GM12892 (cell line): ENCODE measurements around the gene RNF7.
"Not testable (repeated sequence)": the region's sequence is repeated elsewhere in the genome, so short reads cannot be mapped to it uniquely, and the experiment has no call there.

Source experiments
- POLR2A ChIP-seq: IDR thresholded peaks from 2 replicates; pipeline ENCODE4 v1.6.1; 2011; ENCODE audit warnings: low read depth, low read length, control low read depth
- POLR2AphosphoS5 ChIP-seq: IDR thresholded peaks from 2 replicates; pipeline ENCODE4 v1.6.1; 2011; ENCODE audit warnings: low read depth, low read length, control low read depth
- TAF1 ChIP-seq: IDR thresholded peaks from 2 replicates; pipeline ENCODE4 v1.6.1; 2011; ENCODE audit warnings: low read depth, mild to moderate bottlenecking, control low read depth, low read length, borderline replicate concordance

DNA sequence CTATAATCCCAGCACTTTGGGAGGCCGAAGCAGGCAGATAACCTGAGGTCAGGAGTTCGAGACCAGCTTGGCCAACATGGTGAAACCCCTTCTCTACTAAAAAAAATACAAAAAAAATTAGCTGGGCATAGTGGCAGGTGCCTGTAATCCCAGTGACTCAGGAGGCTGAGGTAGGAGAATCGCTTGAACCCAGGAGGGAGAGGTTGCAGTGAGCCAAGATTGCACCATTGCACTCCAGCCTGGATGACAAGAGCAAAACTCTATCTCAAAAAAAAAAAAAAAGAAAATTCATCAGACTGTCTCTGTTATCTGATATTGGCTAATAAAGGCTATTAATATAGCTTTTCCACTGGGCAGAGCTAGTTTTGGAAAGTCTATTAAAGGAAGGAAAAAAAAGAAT lies 46.6 kb upstream of the RNF7 start:
- not testable (repeated sequence) for TF ChIP-seq POLR2A, POLR2AphosphoS5, TAF1
